DMS 273 treated with DMSO at 0.1 percent for 48 hours (cell line): Measurements from ENCODE around the gene TMEM81.

Experiments
- DNase-seq: peaks from one replicate; lab custom pipeline; 2025; lab: John Stamatoyannopoulos, UW

TMEM81 gene

DNA sequence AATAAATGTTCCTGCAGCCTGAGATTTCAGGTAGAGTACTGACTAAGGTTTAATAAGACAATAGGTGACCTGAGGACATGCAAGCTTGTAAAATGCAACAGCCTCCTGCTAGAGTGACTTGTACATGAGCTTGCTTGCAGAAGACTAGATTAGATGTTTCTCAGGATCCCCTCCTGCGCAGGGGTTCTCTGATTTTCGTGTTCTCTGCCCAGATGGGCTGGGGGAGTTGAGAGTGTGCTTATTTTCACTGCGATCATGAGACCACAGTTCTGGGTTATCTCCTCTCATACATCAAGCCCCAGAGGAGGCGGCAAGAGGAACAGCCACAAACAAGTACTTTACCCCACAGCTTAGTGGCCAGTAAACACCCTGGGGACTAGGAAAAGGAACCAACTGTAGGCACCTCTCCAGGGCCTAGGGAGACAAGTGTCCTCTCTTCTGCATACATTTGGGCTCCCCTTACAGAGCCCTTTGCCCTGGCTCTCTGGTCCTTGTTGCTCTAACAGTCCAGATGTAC lies 8.0 kb downstream of the TMEM81 start:
- DNase-seq: no peak

- DNase-seq: no peak
Observed at GRCh38 chr1:205075642-205076155, 8.6 kb downstream of the TMEM81 start.

DNA sequence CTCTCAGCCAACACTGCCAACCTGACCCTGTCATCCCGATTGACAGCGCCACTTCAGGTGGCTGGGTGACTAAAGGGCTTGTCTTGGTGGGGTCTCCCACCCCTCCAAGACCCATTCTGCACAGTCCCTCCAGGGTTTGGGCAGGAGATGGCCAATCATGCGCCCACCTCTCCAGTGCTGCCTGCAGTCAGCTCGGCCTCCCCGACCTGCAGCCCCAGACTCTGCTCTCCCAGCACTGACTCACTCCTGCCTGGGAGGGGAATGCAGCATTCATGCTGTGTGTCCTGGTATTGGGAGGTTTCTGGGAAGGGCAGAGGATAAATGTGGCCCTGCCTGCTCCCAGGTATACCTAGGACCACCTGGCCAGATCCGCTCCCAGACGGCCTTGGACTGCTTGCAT lies 9.7 kb downstream of the TMEM81 start:
- no peak for DNase-seq

DNA sequence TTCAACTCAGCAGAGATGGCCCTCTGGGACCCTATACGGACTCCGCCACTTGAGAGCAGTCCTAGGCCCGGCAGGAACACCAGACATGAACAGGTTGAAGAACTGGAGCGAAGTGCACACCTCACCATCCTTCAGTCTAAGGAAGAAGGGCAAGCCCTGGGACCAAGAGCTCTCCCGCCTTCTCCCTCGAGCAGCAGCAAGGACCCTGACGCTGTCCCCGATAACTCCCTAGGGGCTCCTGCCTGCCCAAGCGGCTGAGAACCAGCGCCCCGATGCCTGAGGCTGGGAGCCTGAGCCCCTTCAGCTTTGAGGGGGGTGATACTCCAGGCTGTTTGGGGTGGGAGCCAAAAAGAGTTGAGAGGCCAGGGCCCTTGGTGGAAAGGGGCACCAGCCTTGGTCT lies 10.2 kb downstream of the TMEM81 start:
- no peak for DNase-seq

DNA sequence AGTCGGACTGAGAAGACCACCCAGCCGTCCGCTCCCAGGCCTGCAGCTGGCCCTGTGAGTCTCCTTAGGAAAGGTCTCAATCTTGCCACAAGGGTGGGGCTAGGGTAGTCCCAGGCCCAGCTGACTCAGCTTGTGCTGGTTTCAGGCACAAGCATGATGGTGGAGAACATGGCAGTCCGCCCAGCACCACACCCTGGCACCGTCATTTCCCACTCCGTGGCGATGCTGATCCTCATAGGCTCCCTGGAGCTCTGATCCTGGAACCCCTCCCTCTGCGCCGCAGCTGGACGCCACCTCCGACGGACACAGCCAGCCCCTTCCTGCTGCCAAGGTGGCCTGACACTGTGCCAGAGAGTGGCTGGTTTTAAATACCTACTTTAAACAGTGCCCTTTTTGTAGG lies 10.7 kb downstream of the TMEM81 start:
- DNase-seq: no peak

GRCh38 chr1:205072881-205073280 lies 11.4 kb downstream of the TMEM81 start:
- DNase-seq: no peak

GRCh38 chr1:205072286-205072685 lies 12.0 kb downstream of the TMEM81 start:
- DNase-seq: no peak

DNA sequence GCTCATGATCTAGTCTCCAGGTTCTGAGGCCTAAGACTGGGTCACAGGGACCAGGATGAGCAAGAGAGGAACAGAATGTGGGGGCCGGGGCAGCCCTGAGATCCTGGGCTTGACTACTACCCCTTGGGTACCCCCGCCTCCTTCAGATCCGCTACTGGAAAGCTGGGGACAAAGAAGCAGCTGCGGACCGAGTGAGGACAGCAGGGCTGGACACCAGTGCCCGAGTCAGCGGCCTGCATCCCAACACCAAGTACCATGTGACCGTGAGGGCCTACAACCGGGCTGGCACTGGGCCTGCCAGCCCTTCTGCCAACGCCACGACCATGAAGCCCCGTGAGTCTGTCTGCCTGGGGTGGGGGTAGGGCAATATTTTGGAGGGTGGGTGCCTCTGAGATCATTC lies 12.5 kb downstream of the TMEM81 start:
- no peak for DNase-seq

DNA sequence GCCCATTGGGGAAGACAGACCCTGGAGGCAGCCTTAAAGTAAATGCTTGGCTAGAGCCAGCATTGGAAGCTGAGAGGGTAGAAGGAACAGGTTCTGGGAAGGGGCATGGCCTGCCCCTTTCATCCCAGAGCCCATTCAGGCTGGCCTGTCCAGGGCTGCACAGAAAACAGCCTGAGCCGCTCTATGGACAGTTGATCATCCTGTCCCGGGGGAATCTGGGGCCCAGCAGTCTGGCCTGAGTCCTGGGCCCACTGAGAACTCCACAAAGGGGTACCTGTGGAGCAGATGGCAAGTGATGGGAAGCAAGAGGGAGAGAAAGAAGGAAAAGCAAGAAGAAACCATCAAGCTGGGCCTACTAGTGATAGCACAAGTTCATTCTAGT lies 13.2 kb downstream of the TMEM81 start:
- no peak for DNase-seq

DNA sequence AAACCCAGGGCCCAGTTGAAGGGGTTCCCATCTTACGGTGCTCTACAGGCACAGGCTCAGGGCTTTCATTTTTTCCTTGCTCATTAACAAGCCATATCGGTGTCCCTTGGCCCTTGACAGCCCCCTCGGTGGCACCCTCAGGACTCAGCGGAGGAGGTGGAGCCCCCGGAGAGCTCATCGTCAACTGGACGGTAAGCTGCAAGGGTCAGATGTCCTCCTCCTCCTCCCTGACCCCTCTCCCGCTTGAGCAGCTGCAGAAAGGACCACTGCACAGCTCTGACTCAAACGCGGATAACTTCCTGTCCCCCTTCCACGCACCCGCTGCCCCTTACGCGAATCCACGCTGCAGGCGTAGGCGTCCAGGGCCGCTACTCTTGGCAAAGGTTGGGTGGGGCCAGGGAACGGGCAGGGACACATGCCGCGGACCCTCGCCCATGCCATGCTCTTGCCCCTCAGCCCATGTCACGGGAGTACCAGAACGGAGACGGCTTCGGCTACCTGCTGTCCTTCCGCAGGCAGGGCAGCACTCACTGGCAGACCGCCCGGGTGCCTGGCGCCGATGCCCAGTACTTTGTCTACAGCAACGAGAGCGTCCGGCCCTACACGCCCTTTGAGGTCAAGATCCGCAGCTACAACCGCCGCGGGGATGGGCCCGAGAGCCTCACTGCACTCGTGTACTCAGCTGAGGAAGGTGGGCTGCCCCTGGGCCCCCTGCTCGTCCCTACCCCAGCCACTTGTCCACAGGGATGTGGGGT lies 14.7 kb downstream of the TMEM81 start:
- DNase-seq: no peak

- no peak for DNase-seq
Observed at GRCh38 chr1:205068457-205069040, 15.7 kb downstream of the TMEM81 start.

GRCh38 chr1:205068001-205068400 lies 16.3 kb downstream of the TMEM81 start:
- no peak for DNase-seq

DNA sequence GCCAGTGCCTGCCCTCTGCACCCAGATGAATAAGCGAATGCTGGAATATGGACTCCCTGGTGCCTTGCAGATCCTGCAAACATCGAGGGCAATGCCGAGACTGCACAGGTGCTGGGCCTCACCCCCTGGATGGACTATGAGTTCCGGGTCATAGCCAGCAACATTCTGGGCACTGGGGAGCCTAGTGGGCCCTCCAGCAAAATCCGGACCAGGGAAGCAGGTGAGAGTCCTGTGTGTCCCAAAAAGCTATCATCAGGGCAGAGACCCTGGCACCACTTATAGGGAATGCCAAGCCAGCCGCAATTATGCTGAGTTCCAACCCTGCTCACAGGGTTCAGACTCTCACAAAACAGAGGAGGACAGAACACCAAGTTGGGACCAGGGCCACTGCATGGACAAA lies 17.2 kb downstream of the TMEM81 start:
- DNase-seq: no peak

DNA sequence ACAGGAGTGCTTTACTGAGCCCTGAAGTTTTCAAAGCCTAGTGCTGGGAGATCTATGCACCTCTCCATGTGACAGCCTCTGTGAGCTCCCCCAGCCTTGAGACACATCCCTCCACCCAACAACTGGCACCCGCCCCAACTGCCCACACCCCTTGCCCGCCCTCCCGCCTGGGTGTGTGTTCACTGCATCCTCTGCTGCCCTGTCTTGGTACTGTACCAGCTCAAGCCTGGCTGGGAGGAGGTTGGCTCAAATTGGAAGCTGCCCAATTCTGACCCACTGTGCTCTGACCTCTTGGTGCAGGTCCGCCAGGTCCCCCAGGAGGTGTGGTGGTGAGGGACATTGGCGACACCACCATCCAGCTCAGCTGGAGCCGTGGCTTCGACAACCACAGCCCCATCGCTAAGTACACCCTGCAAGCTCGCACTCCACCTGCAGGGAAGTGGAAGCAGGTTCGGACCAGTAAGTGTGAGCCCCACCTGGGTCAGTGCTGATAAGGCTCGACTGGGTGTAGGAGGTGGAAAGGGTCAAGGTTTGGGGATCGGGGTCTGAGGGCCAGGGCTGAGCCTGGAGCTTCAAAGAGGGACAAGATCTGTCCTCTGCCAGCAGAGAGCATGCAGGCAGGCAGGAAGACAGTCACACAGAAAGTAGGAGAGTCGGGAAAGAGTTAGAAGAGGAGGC lies 18.0 kb downstream of the TMEM81 start:
- DNase-seq: no peak

GRCh38 chr1:205065666-205066065 lies 18.6 kb downstream of the TMEM81 start:
- no peak for DNase-seq

DNA sequence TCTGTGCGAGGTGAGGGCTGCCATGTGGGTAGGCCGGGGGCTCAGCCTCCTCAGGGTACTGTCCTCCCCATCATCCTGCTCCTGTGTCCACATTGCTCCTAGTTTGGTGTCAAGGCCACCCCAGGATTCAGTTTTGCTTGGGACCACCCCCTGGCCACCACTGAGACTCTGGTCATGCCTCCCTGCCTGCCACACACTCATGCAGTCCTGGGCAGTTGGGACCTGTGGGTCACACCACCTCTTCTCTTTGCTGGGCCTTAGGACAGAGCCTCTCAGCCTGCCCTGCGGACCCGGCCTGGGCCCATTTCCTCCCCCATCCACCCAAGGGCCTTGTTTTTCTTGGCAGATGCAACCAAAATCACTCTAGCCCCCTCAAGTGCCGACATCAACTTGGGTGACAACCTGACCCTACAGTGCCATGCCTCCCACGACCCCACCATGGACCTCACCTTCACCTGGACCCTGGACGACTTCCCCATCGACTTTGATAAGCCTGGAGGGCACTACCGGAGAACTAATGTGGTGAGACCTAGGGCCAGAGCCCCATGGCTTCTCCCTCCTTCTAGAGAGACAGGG lies 19.4 kb downstream of the TMEM81 start:
- no peak for DNase-seq

- no peak for DNase-seq
Observed at GRCh38 chr1:205064301-205064700, 20.0 kb downstream of the TMEM81 start.

DNA sequence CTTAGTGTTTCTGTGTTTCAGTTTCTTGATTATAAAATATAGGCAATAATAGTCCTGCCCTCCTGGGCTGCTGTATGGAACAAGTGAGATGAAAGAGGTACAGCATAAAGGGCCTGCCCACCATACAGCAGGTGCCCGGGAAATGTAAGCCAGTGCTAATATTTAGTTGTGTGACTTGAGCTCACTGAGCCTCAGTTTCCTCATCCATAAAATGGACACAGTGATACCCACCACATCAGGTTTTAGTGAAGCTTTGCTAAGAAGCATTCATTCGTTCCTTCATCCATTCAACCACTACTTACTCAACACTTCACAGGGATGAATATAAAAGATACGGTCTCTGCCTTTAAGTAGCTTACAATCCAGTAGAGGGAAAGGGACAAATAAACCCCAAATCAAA lies 21.4 kb downstream of the TMEM81 start:
- DNase-seq: no peak

DNA sequence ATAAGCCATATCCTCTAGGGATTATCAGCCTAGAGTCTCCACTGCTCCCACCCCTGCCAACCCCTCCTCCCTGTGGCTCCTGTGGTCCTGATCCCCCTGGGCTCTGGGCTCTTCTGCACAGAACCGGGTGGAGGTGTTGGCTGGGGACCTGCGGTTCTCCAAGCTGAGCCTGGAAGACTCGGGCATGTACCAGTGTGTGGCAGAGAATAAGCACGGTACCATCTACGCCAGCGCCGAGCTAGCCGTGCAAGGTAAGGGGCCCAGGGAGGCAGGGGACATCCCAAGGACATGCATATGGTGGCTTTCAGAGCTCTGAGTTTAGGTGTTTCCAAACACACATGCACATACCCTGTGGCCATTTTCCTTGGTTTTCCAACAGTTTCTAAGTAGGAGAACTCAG lies 21.9 kb downstream of the TMEM81 start:
- DNase-seq: no peak

DNA sequence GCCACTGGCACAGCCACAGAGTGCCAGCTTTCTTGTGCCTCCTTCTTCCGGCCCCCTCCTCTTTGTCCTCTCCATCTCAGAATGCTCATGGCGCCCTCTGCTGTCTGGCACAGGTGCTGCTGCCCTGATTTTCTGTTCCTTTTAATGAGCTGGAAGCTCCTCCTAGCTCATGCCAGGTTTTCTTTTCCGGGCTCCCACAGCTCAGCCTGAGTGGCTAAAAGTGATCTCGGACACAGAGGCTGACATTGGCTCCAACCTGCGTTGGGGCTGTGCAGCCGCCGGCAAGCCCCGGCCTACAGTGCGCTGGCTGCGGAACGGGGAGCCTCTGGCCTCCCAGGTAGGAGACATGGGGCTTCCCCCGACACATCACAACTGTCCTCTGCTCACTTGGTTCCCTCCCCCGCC lies 22.6 kb downstream of the TMEM81 start:
- DNase-seq: peak; percentile 30

DNA sequence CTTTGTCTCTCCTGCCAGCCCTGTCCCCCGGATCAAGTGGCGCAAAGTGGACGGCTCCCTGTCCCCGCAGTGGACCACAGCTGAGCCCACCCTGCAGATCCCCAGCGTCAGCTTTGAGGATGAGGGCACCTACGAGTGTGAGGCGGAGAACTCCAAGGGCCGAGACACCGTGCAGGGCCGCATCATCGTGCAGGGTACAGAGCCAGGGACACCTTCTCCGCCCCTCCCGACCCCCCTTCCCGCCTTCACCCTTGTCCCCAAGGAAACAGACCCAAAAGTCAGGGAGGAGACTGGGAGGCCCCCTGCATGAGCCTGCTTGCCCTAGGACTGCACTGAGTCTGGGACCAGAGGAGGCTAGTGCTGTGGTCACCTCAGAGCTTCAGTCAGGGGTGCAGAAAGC lies 23.0 kb downstream of the TMEM81 start:
- no peak for DNase-seq

- DNase-seq: no peak
Observed at GRCh38 chr1:205060746-205061145, 23.5 kb downstream of the TMEM81 start.

DNA sequence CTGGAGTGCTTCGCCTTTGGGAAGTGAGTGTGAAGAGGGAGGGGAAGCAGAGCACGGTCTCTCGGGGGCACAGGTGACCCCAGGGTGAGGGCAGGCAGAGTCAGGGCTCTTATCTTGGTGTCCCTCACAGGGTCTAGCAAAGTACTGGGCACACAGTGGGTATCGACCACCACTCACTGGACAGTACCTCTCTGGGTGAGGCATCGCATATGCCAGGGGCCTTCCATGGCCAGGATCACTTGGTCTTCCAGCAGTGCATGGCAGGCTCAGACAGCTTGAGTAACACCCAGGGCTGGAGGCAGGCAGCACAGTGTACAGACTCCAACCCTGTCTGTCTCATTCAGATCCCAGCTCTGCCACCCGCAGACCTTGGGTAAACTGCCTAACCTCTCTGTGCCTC lies 24.6 kb downstream of the TMEM81 start:
- DNase-seq: no peak
